ENCODE results near the gene TMEM202.
"Not testable (repeated sequence)": the region's sequence is repeated elsewhere in the genome, so short reads cannot be mapped to it uniquely, and the experiment has no call there.

TMEM202 gene

GRCh38 chr15:72402726-72403125 lies 4.6 kb downstream of the TMEM202 start:
- DNase-seq (ENCODE audit: low read depth) = no peak

GRCh38 chr15:72404356-72404755 lies 6.3 kb downstream of the TMEM202 start:
- no peak for DNase-seq (ENCODE audit: low read depth)

GRCh38 chr15:72404841-72405240 lies 6.7 kb downstream of the TMEM202 start:
- DNase-seq (ENCODE audit: low read depth) = no peak

- DNase-seq (ENCODE audit: low read depth) = no peak
These were observed 8.8 kb downstream of the TMEM202 start for GRCh38 chr15:72406936-72407335.

GRCh38 chr15:72411111-72411510 lies 13.0 kb downstream of the TMEM202 start:
- no peak for DNase-seq (ENCODE audit: low read depth)

GRCh38 chr15:72411544-72411943 lies 13.4 kb downstream of the TMEM202 start:
- DNase-seq (ENCODE audit: low read depth) = no peak

GRCh38 chr15:72413337-72413736 lies 15.2 kb downstream of the TMEM202 start:
- DNase-seq (ENCODE audit: low read depth) = not testable (repeated sequence)

- no peak for DNase-seq (ENCODE audit: low read depth)
These were observed 17.2 kb downstream of the TMEM202 start for GRCh38 chr15:72415304-72415703.

- not testable (repeated sequence) for DNase-seq (ENCODE audit: low read depth)
These were observed 21.7 kb downstream of the TMEM202 start for GRCh38 chr15:72419768-72420167.

GRCh38 chr15:72420576-72420975 lies 22.5 kb downstream of the TMEM202 start:
- no peak for DNase-seq (ENCODE audit: low read depth)

GRCh38 chr15:72421484-72421883 lies 23.4 kb downstream of the TMEM202 start:
- DNase-seq (ENCODE audit: low read depth) = no peak

- DNase-seq (ENCODE audit: low read depth) = no peak
These were observed 25.2 kb downstream of the TMEM202 start for GRCh38 chr15:72423256-72423655.

GRCh38 chr15:72426753-72427152 lies 28.6 kb downstream of the TMEM202 start:
- no peak for DNase-seq (ENCODE audit: low read depth)

- DNase-seq (ENCODE audit: low read depth) = no peak
These were observed 39.7 kb downstream of the TMEM202 start for GRCh38 chr15:72437650-72438316.

GRCh38 chr15:72442848-72443247 lies 44.7 kb downstream of the TMEM202 start:
- DNase-seq (ENCODE audit: low read depth) = not testable (repeated sequence)

GRCh38 chr15:72445426-72445825 lies 47.3 kb downstream of the TMEM202 start:
- DNase-seq (ENCODE audit: low read depth) = no peak

GRCh38 chr15:72450805-72451204 lies 52.7 kb downstream of the TMEM202 start:
- DNase-seq (ENCODE audit: low read depth) = no peak

- no peak for DNase-seq (ENCODE audit: low read depth)
These were observed 53.1 kb downstream of the TMEM202 start for GRCh38 chr15:72451224-72451623.

- DNase-seq (ENCODE audit: low read depth) = no peak
These were observed 58.6 kb downstream of the TMEM202 start for GRCh38 chr15:72456684-72457083.

Measured in stromal cell of bone marrow (primary cell).